H9 (cell line): ENCODE results near the gene TRIM39. TPM values are rescaled to one million over a fixed set of nuclear protein-coding genes. Genes with fewer than 3 reads are reported as not detected.

Experiments
- DNase-seq: peaks from one replicate; pipeline ENCODE4 v3.0.0-alpha.2; 2017
- H2AFZ ChIP-seq: one replicate; pipeline ENCODE4 v1.6.1; 2013; ENCODE audit warnings: mild to moderate bottlenecking, low read length, control low read depth, moderate library complexity
- H2AK5ac ChIP-seq: 2 replicates; pipeline ENCODE4 v1.6.1; 2013; ENCODE audit warnings: low read length, control low read depth, mixed read lengths; ENCODE audit not compliant: insufficient read length
- H2BK120ac ChIP-seq: one replicate; pipeline ENCODE4 v1.6.1; 2013; ENCODE audit warnings: low read depth, mild to moderate bottlenecking, low read length, control low read depth, inconsistent platforms; ENCODE audit not compliant: poor library complexity, severe bottlenecking
- H2BK12ac ChIP-seq: 2 replicates; pipeline ENCODE4 v1.6.1; 2013; ENCODE audit warnings: low read length, control low read depth, mixed read lengths, low read depth; ENCODE audit not compliant: insufficient read length
- H2BK15ac ChIP-seq: 2 replicates; pipeline ENCODE4 v1.6.1; 2013; ENCODE audit warnings: low read depth, low read length, control low read depth
- H2BK20ac ChIP-seq: one replicate; pipeline ENCODE4 v1.6.1; 2013; ENCODE audit warnings: low read depth, mild to moderate bottlenecking, low read length, control low read depth, inconsistent platforms; ENCODE audit not compliant: poor library complexity, severe bottlenecking
- H2BK5ac ChIP-seq: 2 replicates; pipeline ENCODE4 v1.6.1; 2013; ENCODE audit warnings: low read length, control low read depth, mixed read lengths; ENCODE audit not compliant: insufficient read length
- H3K14ac ChIP-seq: 2 replicates; pipeline ENCODE4 v1.6.1; 2013; ENCODE audit warnings: low read length, control low read depth; ENCODE audit not compliant: insufficient read depth
- H3K18ac ChIP-seq: 2 replicates; pipeline ENCODE4 v1.6.1; 2013; ENCODE audit warnings: low read depth, mild to moderate bottlenecking, mixed read lengths, low read length, control low read depth; ENCODE audit not compliant: insufficient read length
- H3K23ac ChIP-seq: 2 replicates; pipeline ENCODE4 v1.6.1; 2013; ENCODE audit warnings: low read length, control low read depth, mixed read lengths, low read depth; ENCODE audit not compliant: insufficient read length
- H3K23me2 ChIP-seq: 2 replicates; pipeline ENCODE4 v1.6.1; 2013; ENCODE audit warnings: low read depth, mild to moderate bottlenecking, mixed read lengths, low read length, control low read depth; ENCODE audit not compliant: insufficient read length, poor library complexity, severe bottlenecking
- H3K27ac ChIP-seq: 2 replicates; pipeline ENCODE4 v1.5.1; 2013; ENCODE audit warnings: low read length, control low read depth, mixed read lengths, low read depth; ENCODE audit not compliant: insufficient read length
- H3K27me3 ChIP-seq: 2 replicates; pipeline ENCODE4 v1.6.1; 2013; ENCODE audit warnings: low read length, control low read depth, inconsistent platforms; ENCODE audit not compliant: insufficient read depth
- H3K4ac ChIP-seq: 2 replicates; pipeline ENCODE4 v1.6.1; 2013; ENCODE audit warnings: low read depth, mild to moderate bottlenecking, control low read depth, inconsistent platforms, low read length, moderate library complexity
- H3K4me1 ChIP-seq: 2 replicates; pipeline ENCODE4 v1.6.1; 2013; ENCODE audit warnings: low read length, control low read depth, inconsistent platforms; ENCODE audit not compliant: insufficient read depth
- H3K4me2 ChIP-seq: 2 replicates; pipeline ENCODE4 v1.6.1; 2013; ENCODE audit warnings: low read length, control low read depth, mixed read lengths; ENCODE audit not compliant: insufficient read length, insufficient read depth
- H3K56ac ChIP-seq: 2 replicates; pipeline ENCODE4 v1.6.1; 2013; ENCODE audit warnings: low read depth, mild to moderate bottlenecking, mixed read lengths, low read length, control low read depth; ENCODE audit not compliant: insufficient read length
- H3K79me1 ChIP-seq: 2 replicates; pipeline ENCODE4 v1.6.1; 2013; ENCODE audit warnings: low read depth, mild to moderate bottlenecking, moderate library complexity, low read length, control low read depth, inconsistent platforms; ENCODE audit not compliant: insufficient read depth, poor library complexity, severe bottlenecking
- H3K79me2 ChIP-seq: 2 replicates; pipeline ENCODE4 v1.6.1; 2013; ENCODE audit warnings: low read length, control low read depth, inconsistent platforms; ENCODE audit not compliant: insufficient read depth
- H3K9ac ChIP-seq: 2 replicates; pipeline ENCODE4 v1.6.1; 2013; ENCODE audit warnings: low read length, control low read depth, mixed read lengths; ENCODE audit not compliant: insufficient read length; ENCODE audit errors: extremely low read depth
- H3K9me3 ChIP-seq: one replicate; pipeline ENCODE4 v1.6.1; 2013; ENCODE audit warnings: low read depth, low read length, inconsistent platforms; ENCODE audit not compliant: control insufficient read depth
- H3T11ph ChIP-seq: one replicate; pipeline ENCODE4 v1.6.1; 2013; ENCODE audit warnings: mild to moderate bottlenecking, low read length, control low read depth, inconsistent platforms
- H4K20me1 ChIP-seq: one replicate; pipeline ENCODE4 v1.6.1; 2013; ENCODE audit not compliant: control insufficient read depth, insufficient read length, insufficient read depth
- H4K5ac ChIP-seq: 2 replicates; pipeline ENCODE4 v1.6.1; 2013; ENCODE audit warnings: low read depth, mild to moderate bottlenecking, mixed read lengths, low read length, control low read depth; ENCODE audit not compliant: insufficient read length
- H4K8ac ChIP-seq: replicated peaks from 2 replicates; pipeline ENCODE4 v1.6.1; 2013; ENCODE audit warnings: low read length, control low read depth, mixed read lengths, low read depth; ENCODE audit not compliant: insufficient read length
- H4K91ac ChIP-seq: 2 replicates; pipeline ENCODE4 v1.6.1; 2013; ENCODE audit warnings: low read depth, mild to moderate bottlenecking, moderate library complexity, mixed read lengths, low read length, control low read depth; ENCODE audit not compliant: insufficient read length
- H3K27ac Mint-ChIP-seq, 3 experiments: 2 replicates in 2 of 3; 3 replicates in 1 of 3; pipeline ENCODE4 v1.8.0; 2020 to 2021; ENCODE audit warnings: mixed read lengths in 3 of 3, mild to moderate bottlenecking in 1 of 3, moderate library complexity in 1 of 3
- H3K27me3 Mint-ChIP-seq: 2 replicates; pipeline ENCODE4 v1.8.0; 2021; ENCODE audit warnings: low read depth, mild to moderate bottlenecking, moderate library complexity, mixed read lengths
- H3K36me3 Mint-ChIP-seq, 3 experiments: 2 replicates in 2 of 3; 3 replicates in 1 of 3; pipeline ENCODE4 v1.8.0; 2020 to 2021; ENCODE audit warnings: low read depth in 3 of 3, mixed read lengths in 3 of 3; ENCODE audit not compliant: insufficient read depth in 1 of 3
- H3K4me1 Mint-ChIP-seq, 2 experiments: 2 replicates each; pipeline ENCODE4 v1.8.0; 2020; ENCODE audit warnings: mixed read lengths in 2 of 2
- H3K4me3 Mint-ChIP-seq, 2 experiments: 2 replicates in 1 of 2; 3 replicates in 1 of 2; pipeline ENCODE4 v1.8.0; 2020 to 2021; ENCODE audit warnings: mild to moderate bottlenecking in 2 of 2, mixed read lengths in 2 of 2, moderate library complexity in 1 of 2
- H3K9me3 Mint-ChIP-seq, 2 experiments: 2 replicates in 1 of 2; 3 replicates in 1 of 2; pipeline ENCODE4 v1.8.0; 2020; ENCODE audit warnings: mild to moderate bottlenecking in 2 of 2, mixed read lengths in 2 of 2, moderate library complexity in 1 of 2
- CTCF ChIP-seq: fragments of 200-600 bp; sonication (generic); conservative IDR thresholded peaks from 3 replicates; pipeline ENCODE4 v1.8.0; 2021; ENCODE audit warnings: antibody characterized with exemption, mild to moderate bottlenecking
- WGBS: extraction: QIAGEN DNeasy Blood & Tissue Kit; methylation state at CpG from one replicate; pipeline ENCODE4 v1.1.7; 2013; ENCODE audit warnings: missing lambda C conversion rate, low lambda C conversion rate, mixed read lengths; ENCODE audit not compliant: insufficient read length; ENCODE audit errors: extremely low coverage; 5-methylcytosine and 5-hydroxymethylcytosine counted together
- total RNA-seq: library from RNA; stranded (reverse); gene quantifications from 2 replicates; pipeline ENCODE4 v1.2.1, GENCODE V29; 2021

TRIM39 gene
- total RNA-seq, 1 experiment from 2014 or later = 26.2 TPM

DNA sequence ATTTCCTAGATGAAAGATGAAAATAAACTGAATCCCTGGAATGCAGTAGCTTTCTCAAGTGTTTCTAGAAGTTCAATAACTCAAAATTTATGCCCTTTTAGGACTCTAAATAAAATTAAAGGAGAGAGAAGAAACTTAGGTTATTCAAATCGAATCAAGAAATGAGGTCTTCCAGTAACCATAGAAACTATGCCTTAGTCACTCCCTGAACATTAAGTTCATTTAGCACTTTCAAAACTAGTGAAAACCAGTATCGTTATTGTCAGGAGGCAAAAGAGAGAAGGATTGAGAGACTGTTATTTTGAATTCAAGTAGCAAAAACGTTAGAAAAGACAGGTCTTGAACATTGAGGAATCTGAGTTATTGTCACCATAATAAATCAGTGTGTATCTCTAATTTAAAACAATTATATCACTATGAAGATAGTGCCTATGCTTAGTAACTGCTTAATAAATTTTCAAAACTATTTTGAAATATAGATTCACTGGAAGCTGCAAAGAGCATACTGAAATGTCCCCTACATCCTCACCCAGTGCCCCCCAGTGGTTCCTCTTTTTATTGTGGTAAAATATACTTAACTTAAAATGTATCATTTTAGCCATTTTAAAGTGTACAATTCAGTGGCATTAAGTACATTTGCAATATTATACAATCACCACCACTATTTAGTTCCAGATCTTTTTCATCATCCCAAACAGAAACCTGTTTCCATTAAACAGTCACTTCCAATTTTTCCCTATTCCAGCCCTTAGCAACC lies 22.9 kb downstream of the TRIM39 start:
- no peaks in the 10 kb centered on the region for H3K79me1 ChIP-seq
- no peak overlapping the region for H3K4ac ChIP-seq
- peaks cover 9% of the 10 kb centered on the region in 2 experiments for H3K4me1 Mint-ChIP-seq
- H2AFZ ChIP-seq = no peak overlapping the region
- no peaks in the 10 kb centered on the region for H3K23me2 ChIP-seq
- H4K8ac ChIP-seq = no peak overlapping the region
- no peak overlapping the region for H3K27ac Mint-ChIP-seq
- no peak overlapping the region for H2BK20ac ChIP-seq
- no peak; the same call in 2 of the 3 replicates for TF ChIP-seq CTCF
- peaks cover 4% of the 10 kb centered on the region for H3K27me3 Mint-ChIP-seq
- no peaks in the 10 kb centered on the region for H3K27me3 ChIP-seq
- H2BK15ac ChIP-seq = no peak overlapping the region
- no peaks in the 10 kb centered on the region for H3K9me3 Mint-ChIP-seq
- H3K36me3 Mint-ChIP-seq = peaks cover 2 to 19% (median 14%) of the 10 kb centered on the region in 3 experiments
- no CpG with 5 or more reads among the region's 3 CpGs for WGBS
- H2BK12ac ChIP-seq = no peak overlapping the region
- no peaks in the 10 kb centered on the region for H4K20me1 ChIP-seq
- no peak overlapping the region for H3K23ac ChIP-seq
- H3K9me3 ChIP-seq = no peaks in the 10 kb centered on the region
- H3K56ac ChIP-seq = no peak overlapping the region
- no peak overlapping the region for H4K91ac ChIP-seq
- H2BK120ac ChIP-seq = no peak overlapping the region
- H3T11ph ChIP-seq = no peak overlapping the region
- no peak overlapping the region for H3K9ac ChIP-seq
- no peak overlapping the region for H3K14ac ChIP-seq
- no peak overlapping the region for H3K18ac ChIP-seq
- H3K4me1 ChIP-seq = no peaks in the 10 kb centered on the region
- H2AK5ac ChIP-seq = no peak overlapping the region
- no peak overlapping the region for H3K27ac ChIP-seq
- H2BK5ac ChIP-seq = no peak overlapping the region
- H3K4me2 ChIP-seq = no peak overlapping the region
- H4K5ac ChIP-seq = no peak overlapping the region
- no peaks in the 10 kb centered on the region for H3K79me2 ChIP-seq
- DNase-seq = no peak
- H3K4me3 Mint-ChIP-seq = no peak overlapping the region
